ENCODE data around the gene ATG9B. TPM values are rescaled to one million over a fixed set of nuclear protein-coding genes. Genes with fewer than 3 reads are reported as not detected.
"Not testable (repeated sequence)": the region's sequence is repeated elsewhere in the genome, so short reads cannot be mapped to it uniquely, and the experiment has no call there.

ATG9B gene
- total RNA-seq, 1 experiment from 2014 or later = 0.25 TPM

GRCh38 chr7:151038951-151039849, 14.9 kb upstream of the ATG9B start:
- peak; percentile 43 for DNase-seq (ENCODE audit: extremely low read depth, low read depth)

GRCh38 chr7:151035902-151036301, 11.6 kb upstream of the ATG9B start:
- DNase-seq (ENCODE audit: extremely low read depth, low read depth) = no peak

DNA sequence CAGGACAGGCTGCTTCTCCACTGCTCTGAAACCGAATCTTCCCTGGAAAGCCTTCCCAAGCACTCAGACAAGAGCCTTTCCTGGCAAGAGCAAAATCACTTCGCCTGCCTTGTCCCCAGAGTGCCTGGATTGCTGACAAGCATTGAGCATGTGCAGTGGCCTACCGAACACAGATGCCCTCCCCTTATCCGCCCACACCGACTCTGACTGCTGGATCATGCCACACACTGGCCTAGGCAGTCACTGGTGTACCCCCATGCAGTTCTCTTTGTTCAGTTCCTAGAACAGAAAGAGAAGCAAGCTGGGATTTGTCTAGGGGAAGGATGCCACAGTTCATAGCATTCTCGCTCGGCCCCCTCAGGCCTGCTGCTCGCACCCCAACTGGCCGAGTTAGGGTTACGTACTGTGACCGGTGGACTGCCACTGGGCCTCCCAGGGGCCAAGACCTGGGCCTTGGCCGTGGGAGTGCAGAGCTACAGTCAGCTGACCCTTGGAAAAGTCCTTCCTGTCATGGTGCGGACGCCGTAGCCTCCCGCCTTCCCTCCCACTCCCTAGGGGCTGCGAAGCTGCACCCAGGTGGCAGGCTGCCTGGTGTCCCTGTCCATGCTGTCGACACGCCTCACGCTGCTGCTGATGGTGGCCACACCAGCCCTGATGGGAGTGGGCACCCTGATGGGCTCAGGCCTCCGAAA, 10.9 kb upstream of the ATG9B start:
- DNase-seq (ENCODE audit: extremely low read depth, low read depth) = no peak

- DNase-seq (ENCODE audit: extremely low read depth, low read depth) = no peak
Measured at GRCh38 chr7:151034312-151035025, 10.2 kb upstream of the ATG9B start.

DNA sequence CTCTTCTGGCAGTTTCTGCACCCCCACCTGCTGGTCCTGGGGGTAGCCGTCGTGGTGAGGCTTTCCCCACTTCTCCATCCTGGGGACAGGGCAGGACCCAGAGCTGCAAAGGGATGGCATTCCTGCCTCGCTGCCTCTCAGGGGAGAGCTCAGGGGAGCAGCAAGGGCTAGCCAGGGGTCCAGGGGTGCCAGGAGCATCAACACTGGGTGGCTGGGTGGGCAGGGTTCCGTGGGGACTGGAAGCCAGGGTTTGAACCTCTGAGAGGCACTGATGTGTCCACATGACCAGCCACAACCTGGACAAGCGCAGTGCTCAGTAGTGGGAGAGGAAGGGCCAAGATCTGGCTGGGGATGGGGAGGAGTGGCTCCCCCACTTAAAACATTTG, 9.6 kb upstream of the ATG9B start:
- DNase-seq (ENCODE audit: extremely low read depth, low read depth) = no peak

- DNase-seq (ENCODE audit: extremely low read depth, low read depth) = no peak
Measured at GRCh38 chr7:151032936-151033863, 8.9 kb upstream of the ATG9B start.

DNA sequence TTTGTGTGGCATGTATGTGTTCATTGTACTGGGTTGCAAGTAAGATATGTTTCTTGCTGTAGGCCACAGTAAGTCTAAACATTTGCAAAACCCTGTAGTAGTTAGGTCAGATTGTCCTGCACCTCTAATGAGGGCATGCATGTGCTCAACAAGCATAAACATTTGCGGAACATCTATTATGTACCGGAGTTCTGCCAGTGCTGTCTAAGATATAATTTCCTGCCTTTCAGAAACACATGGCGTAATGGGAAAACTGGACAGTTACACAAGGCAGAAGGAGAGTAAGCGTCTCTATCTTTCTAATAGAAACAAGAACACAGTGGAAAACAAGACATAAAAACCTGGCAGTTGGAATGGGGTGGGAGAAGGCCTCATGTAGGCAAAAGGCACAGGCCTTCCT, 6.7 kb upstream of the ATG9B start:
- no peak for DNase-seq (ENCODE audit: extremely low read depth, low read depth)

GRCh38 chr7:151028948-151029501, 4.7 kb upstream of the ATG9B start:
- no peak for DNase-seq (ENCODE audit: extremely low read depth, low read depth)

DNA sequence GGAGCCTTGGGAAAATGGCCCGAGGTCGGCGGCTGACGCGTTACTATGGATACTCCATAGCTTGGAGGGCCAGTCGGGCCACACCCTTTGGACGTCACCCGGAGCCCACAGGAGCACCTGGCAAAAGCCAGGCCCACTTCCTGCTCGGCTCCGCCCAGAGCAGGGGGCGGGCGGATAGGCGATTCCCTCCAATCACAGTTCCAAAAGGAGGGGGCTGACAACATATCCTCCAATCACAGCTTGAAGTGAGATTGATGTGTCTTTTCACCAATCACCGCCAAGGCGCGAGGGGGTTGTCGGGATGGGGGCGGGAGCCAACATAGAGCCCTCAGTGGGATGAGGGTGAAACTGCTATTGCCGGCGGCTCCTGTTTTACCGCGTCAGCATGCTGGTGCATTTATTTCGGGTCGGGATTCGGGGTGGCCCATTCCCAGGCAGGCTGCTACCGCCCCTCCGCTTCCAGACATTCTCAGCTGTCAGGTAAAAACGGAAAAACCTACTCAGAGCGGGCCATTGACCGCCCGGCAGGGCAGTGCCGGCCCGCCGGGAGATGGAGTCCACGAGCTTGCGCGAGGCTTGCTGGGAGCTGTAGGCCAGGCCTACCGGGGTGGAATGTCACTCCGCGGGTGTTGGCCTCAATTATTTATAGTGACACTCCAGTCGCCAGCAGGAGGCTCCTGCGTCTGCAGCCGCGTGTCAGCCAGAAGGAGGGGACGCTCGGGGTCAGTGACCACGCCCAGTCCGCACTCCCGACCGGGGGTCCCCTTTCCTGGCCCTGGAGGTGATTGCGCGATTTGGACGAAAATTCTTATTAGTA, 4.0 kb upstream of the ATG9B start, which contains the start of gene ABCB8:
Gene ABCB8, plus strand, starts transcription at position 320 of the 817 bp plus-strand sequence. Its CDS starts 66 bp downstream, at position 386.
- DNase-seq (ENCODE audit: extremely low read depth, low read depth) = peak; percentile 99

DNA sequence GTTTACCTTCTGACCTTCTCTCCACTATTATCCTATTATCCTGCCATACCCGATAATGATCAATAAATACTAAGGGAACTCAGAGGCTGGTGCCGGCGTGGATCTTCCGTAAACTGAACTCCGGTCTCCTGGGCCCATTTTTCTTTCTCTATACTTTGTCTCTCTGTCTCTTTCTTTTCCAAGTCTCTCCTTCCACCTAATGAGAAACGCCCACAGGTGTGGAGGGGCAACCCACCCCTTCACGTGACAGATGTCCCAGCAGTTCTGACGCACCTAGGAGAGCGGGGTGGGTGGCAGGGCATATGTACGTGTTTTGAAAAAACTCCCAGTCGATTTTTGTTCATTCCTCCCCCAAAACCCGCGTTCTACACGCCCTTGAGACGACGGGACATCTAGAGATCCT, 3.4 kb upstream of the ATG9B start:
- DNase-seq (ENCODE audit: extremely low read depth, low read depth) = not testable (repeated sequence)

GRCh38 chr7:151026771-151027727, 2.8 kb upstream of the ATG9B start:
- not testable (repeated sequence) for DNase-seq (ENCODE audit: extremely low read depth, low read depth)

- no peak for DNase-seq (ENCODE audit: extremely low read depth, low read depth)
Measured at GRCh38 chr7:151025924-151026671, 1.8 kb upstream of the ATG9B start.

GRCh38 chr7:151023232-151023631, 1.1 kb downstream of the ATG9B start:
- DNase-seq (ENCODE audit: extremely low read depth, low read depth) = no peak

DNA sequence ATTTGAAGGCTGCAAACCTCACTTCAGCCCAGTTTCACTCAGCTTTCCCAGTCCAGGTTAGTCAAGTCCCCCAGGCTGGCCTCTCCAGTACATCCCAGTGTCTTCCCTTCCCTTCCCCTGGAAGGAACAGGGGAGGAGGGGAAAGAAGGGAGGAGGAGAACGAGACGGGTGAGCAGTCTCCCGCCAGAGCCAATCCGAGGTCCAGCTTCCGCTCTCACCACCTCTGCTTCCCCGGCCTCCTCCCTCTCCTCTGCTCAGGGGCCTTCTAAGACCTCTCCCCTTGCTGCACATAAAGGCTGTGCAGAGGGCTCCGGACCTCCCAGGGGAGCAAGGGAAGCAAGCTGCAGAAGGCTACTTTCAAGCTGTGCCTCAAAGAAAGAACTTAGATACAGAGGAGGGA, 4.1 kb downstream of the ATG9B start:
- DNase-seq (ENCODE audit: extremely low read depth, low read depth) = no peak

- DNase-seq (ENCODE audit: extremely low read depth, low read depth) = no peak
Measured at GRCh38 chr7:151019130-151019447, 5.2 kb downstream of the ATG9B start.

DNA sequence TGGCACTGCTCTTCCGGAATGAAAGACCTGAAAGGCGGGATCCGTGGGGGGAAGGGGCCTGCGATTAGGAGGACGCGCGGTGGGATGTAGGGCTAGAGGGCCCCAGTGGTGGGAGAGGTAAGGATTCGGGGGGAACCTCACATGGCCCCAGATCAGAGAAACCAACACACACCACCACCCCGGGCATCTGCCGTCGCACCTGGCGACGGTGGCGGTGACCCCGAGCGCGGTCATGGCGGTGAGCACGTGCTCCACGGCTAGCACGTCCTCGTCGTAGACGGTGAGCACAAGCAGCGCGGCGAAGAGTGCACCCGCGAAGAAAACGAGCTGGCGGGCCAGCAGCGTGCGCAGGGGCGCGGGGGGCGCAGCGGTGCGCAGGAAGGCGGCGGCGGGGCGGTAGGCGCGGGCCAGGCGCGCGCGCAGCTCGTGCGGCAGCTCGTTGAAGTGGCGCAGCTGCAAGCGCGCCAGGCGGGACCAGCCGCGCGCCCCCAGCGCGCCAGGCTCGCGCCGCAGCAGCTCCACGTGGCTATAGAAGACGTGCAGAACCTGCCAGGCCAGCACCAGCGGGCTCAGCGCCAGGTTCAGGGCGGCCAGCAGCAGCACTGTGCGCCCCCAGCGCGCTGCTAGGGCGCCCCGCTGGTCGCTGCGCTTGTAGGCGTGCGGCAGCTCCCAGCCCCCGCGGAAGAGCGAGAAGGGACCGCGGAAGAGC, 5.7 kb downstream of the ATG9B start:
- no peak for DNase-seq (ENCODE audit: extremely low read depth, low read depth)

Data from NCI-H460 (cell line).